ENCODE results near the gene HOXA5.

The HOXA5 gene

GRCh38 chr7:27178366-27178765, 34.9 kb upstream of the HOXA5 start:
- DNase-seq, result no peak
- TF ChIP-seq GATA1 (IDR thresholded peaks at IDR 0.05; ENCODE audit: low read depth, low read length) (no peak), POLR2A (IDR thresholded peaks at IDR 0.05; ENCODE audit: low read length) (no peak)

GRCh38 chr7:27177795-27178320, 34.4 kb upstream of the HOXA5 start:
- DNase-seq, result no peak

GRCh38 chr7:27176962-27177794, 33.7 kb upstream of the HOXA5 start:
- no peak for TF ChIP-seq POLR2A (IDR thresholded peaks at IDR 0.05; ENCODE audit: low read length)
- no peak for TF ChIP-seq GATA1 (IDR thresholded peaks at IDR 0.05; ENCODE audit: low read depth, low read length)
- no peak for DNase-seq

More at GRCh38 chr7:27177795-27178320, 34.4 kb upstream of the HOXA5 start:
- TF ChIP-seq POLR2A (IDR thresholded peaks at IDR 0.05; ENCODE audit: low read length), result no peak
- no peak for TF ChIP-seq GATA1 (IDR thresholded peaks at IDR 0.05; ENCODE audit: low read depth, low read length)

- DNase-seq, result no peak
- TF ChIP-seq POLR2A (IDR thresholded peaks at IDR 0.05; ENCODE audit: low read length) (no peak), GATA1 (IDR thresholded peaks at IDR 0.05; ENCODE audit: low read depth, low read length) (no peak)
Measured at GRCh38 chr7:27176524-27176845, 33.0 kb upstream of the HOXA5 start.

GRCh38 chr7:27175626-27176523, 32.4 kb upstream of the HOXA5 start:
- TF ChIP-seq POLR2A (IDR thresholded peaks at IDR 0.05; ENCODE audit: low read length), result no peak
- TF ChIP-seq GATA1 (IDR thresholded peaks at IDR 0.05; ENCODE audit: low read depth, low read length), result no peak
- no peak for DNase-seq

- TF ChIP-seq GATA1 (IDR thresholded peaks at IDR 0.05; ENCODE audit: low read depth, low read length), result no peak
- no peak for TF ChIP-seq POLR2A (IDR thresholded peaks at IDR 0.05; ENCODE audit: low read length)
- no peak for DNase-seq
Measured at GRCh38 chr7:27174874-27175625, 31.6 kb upstream of the HOXA5 start.

GRCh38 chr7:27173956-27174873, 30.7 kb upstream of the HOXA5 start, which contains the start of gene HOXA10:
Gene HOXA10 (minus strand): TSS chr7:27174320. CDS start chr7:27174306, 14 bp downstream.
- DNase-seq, result no peak
- TF ChIP-seq POLR2A (IDR thresholded peaks at IDR 0.05; ENCODE audit: low read length) (no peak), GATA1 (IDR thresholded peaks at IDR 0.05; ENCODE audit: low read depth, low read length) (no peak)

- no peak for DNase-seq
- TF ChIP-seq GATA1 (IDR thresholded peaks at IDR 0.05; ENCODE audit: low read depth, low read length), result no peak
- TF ChIP-seq POLR2A (IDR thresholded peaks at IDR 0.05; ENCODE audit: low read length), result no peak
Measured at GRCh38 chr7:27173511-27173955, 30.1 kb upstream of the HOXA5 start.

GRCh38 chr7:27172823-27173510, 29.5 kb upstream of the HOXA5 start:
- no peak for TF ChIP-seq POLR2A (IDR thresholded peaks at IDR 0.05; ENCODE audit: low read length)
- TF ChIP-seq GATA1 (IDR thresholded peaks at IDR 0.05; ENCODE audit: low read depth, low read length), result no peak
- DNase-seq, result no peak

- no peak for DNase-seq
- no peak for TF ChIP-seq POLR2A (IDR thresholded peaks at IDR 0.05; ENCODE audit: low read length)
- TF ChIP-seq GATA1 (IDR thresholded peaks at IDR 0.05; ENCODE audit: low read depth, low read length), result no peak
Measured at GRCh38 chr7:27172315-27172774, 28.9 kb upstream of the HOXA5 start.

- no peak for DNase-seq
- TF ChIP-seq GATA1 (IDR thresholded peaks at IDR 0.05; ENCODE audit: low read depth, low read length) (no peak), POLR2A (IDR thresholded peaks at IDR 0.05; ENCODE audit: low read length) (no peak)
Measured at GRCh38 chr7:27171637-27172314, 28.3 kb upstream of the HOXA5 start.

Measured in erythroblast (primary cell).